HEK293 (cell line): ENCODE data around the gene ARMC5.
A peak's percentile ranks its signal among the peaks of the same experiment; 100 is the strongest.

Source experiments
- CTCF ChIA-PET: fragments of 350-600 bp; formaldehyde crosslinking; extraction: SDS; loops from one replicate; lab custom pipeline; 2021; ENCODE audit warnings: antibody characterized with exemption; lab: Yijun Ruan, JAX
- POLR2A ChIA-PET: fragments of 300-600 bp; formaldehyde crosslinking; extraction: SDS; loops from one replicate; lab custom pipeline; 2020; ENCODE audit warnings: antibody characterized with exemption, inconsistent platforms; lab: Yijun Ruan, JAX
- H3K27ac ChIP-seq: fragments of 200-500 bp; sonication (Bioruptor generic); 2 replicates; pipeline ENCODE4 v1.5.1; 2014; ENCODE audit warnings: low read depth, low read length, control low read depth, inconsistent platforms; ENCODE audit errors: extremely low read depth
- H3K36me3 ChIP-seq, 2 experiments: fragments of 200-500 bp in 1 of 2; sonication (Bioruptor generic) in 1 of 2; 1 replicate in 1 of 2; 2 replicates in 1 of 2; pipeline ENCODE4 v1.5.1; 2014 to 2017; ENCODE audit warnings: inconsistent platforms in 2 of 2, low read length in 2 of 2; ENCODE audit not compliant: control insufficient read depth in 2 of 2, insufficient read depth in 1 of 2
- H3K4me1 ChIP-seq: fragments of 200-500 bp; sonication (Bioruptor generic); 2 replicates; pipeline ENCODE4 v1.5.1; 2014; ENCODE audit warnings: mild to moderate bottlenecking, low read length, inconsistent platforms; ENCODE audit not compliant: control insufficient read depth, insufficient read depth
- H3K4me3 ChIP-seq: 2 replicates; pipeline ENCODE4 v1.5.1; 2011; ENCODE audit warnings: low read depth, mild to moderate bottlenecking, control low read depth, low read length, moderate library complexity
- H3K9me3 ChIP-seq: fragments of 200-500 bp; sonication (Bioruptor generic); 2 replicates; pipeline ENCODE4 v1.5.1; 2014; ENCODE audit warnings: low read depth, low read length, inconsistent platforms; ENCODE audit not compliant: control insufficient read depth, insufficient read depth
- KLF16 ChIP-seq: fragments of 450-650 bp; formaldehyde crosslinking; IDR thresholded peaks from 2 replicates; pipeline ENCODE4 v1.5.1; 2017; ENCODE audit warnings: missing biosample characterization, missing genetic modification characterization
- MZF1 ChIP-seq: fragments of 450-650 bp; formaldehyde crosslinking; IDR thresholded peaks from 2 replicates; pipeline ENCODE4 v1.5.1; 2017; ENCODE audit warnings: missing biosample characterization, missing genetic modification characterization, borderline replicate concordance
- OSR2 ChIP-seq: fragments of 450-650 bp; formaldehyde crosslinking; IDR thresholded peaks from 2 replicates; pipeline ENCODE4 v1.5.1; 2016; ENCODE audit warnings: missing biosample characterization, missing genetic modification characterization
- PRDM1 ChIP-seq: fragments of 450-650 bp; formaldehyde crosslinking; IDR thresholded peaks from 2 replicates; pipeline ENCODE4; 2016; ENCODE audit warnings: missing biosample characterization, missing genetic modification characterization
- SCRT1 ChIP-seq: fragments of 450-650 bp; formaldehyde crosslinking; IDR thresholded peaks from 2 replicates; pipeline ENCODE4 v1.5.1; 2016; ENCODE audit warnings: missing biosample characterization, missing genetic modification characterization, borderline replicate concordance
- WT1 ChIP-seq: fragments of 450-650 bp; formaldehyde crosslinking; IDR thresholded peaks from 2 replicates; pipeline ENCODE4 v1.5.1; 2016; ENCODE audit warnings: missing biosample characterization, missing genetic modification characterization
- ZBTB17 ChIP-seq: fragments of 450-650 bp; formaldehyde crosslinking; IDR thresholded peaks from 2 replicates; pipeline ENCODE4 v1.5.1; 2016; ENCODE audit warnings: missing biosample characterization, missing genetic modification characterization
- ZBTB20 ChIP-seq: fragments of 450-650 bp; formaldehyde crosslinking; IDR thresholded peaks from 2 replicates; pipeline ENCODE4 v1.5.1; 2016; ENCODE audit warnings: missing biosample characterization, missing genetic modification characterization
- ZFP69B ChIP-seq: fragments of 450-650 bp; formaldehyde crosslinking; IDR thresholded peaks from 2 replicates; pipeline ENCODE4 v1.5.1; 2016; ENCODE audit warnings: missing biosample characterization, missing genetic modification characterization
- ZNF184 ChIP-seq: fragments of 450-650 bp; IDR thresholded peaks from 2 replicates; pipeline ENCODE4 v1.5.1; 2018; ENCODE audit warnings: missing biosample characterization, mild to moderate bottlenecking, missing genetic modification characterization
- ZNF2 ChIP-seq: fragments of 450-650 bp; formaldehyde crosslinking; IDR thresholded peaks from 2 replicates; pipeline ENCODE4 v1.5.1; 2016; ENCODE audit warnings: missing biosample characterization, missing genetic modification characterization
- ZNF221 ChIP-seq: fragments of 450-650 bp; formaldehyde crosslinking; IDR thresholded peaks from 2 replicates; pipeline ENCODE4 v1.5.1; 2017; ENCODE audit warnings: missing biosample characterization, missing genetic modification characterization, borderline replicate concordance
- ZNF37A ChIP-seq: fragments of 450-650 bp; IDR thresholded peaks from 2 replicates; pipeline ENCODE4 v1.5.1; 2018; ENCODE audit warnings: missing biosample characterization, missing genetic modification characterization
- ZNF416 ChIP-seq: fragments of 450-650 bp; formaldehyde crosslinking; IDR thresholded peaks from 2 replicates; pipeline ENCODE4 v1.5.1; 2016; ENCODE audit warnings: missing biosample characterization, missing genetic modification characterization
- ZNF510 ChIP-seq: fragments of 450-650 bp; formaldehyde crosslinking; IDR thresholded peaks from 2 replicates; pipeline ENCODE4 v1.5.1; 2018; ENCODE audit warnings: mild to moderate bottlenecking, missing genetic modification characterization, missing biosample characterization; ENCODE audit not compliant: insufficient replicate concordance
- ZNF623 ChIP-seq: fragments of 450-650 bp; formaldehyde crosslinking; IDR thresholded peaks from 2 replicates; pipeline ENCODE4 v1.5.1; 2016; ENCODE audit warnings: missing biosample characterization, missing genetic modification characterization
- ZNF677 ChIP-seq: fragments of 450-650 bp; IDR thresholded peaks from 2 replicates; pipeline ENCODE4 v1.5.0; 2018; ENCODE audit warnings: missing biosample characterization, mild to moderate bottlenecking, missing genetic modification characterization, moderate library complexity
- ZNF701 ChIP-seq: fragments of 450-650 bp; formaldehyde crosslinking; IDR thresholded peaks from 2 replicates; pipeline ENCODE4 v1.5.1; 2016; ENCODE audit warnings: missing biosample characterization, missing genetic modification characterization
- ZXDB ChIP-seq: fragments of 450-650 bp; formaldehyde crosslinking; IDR thresholded peaks from 2 replicates; pipeline ENCODE4 v1.5.1; 2016; ENCODE audit warnings: missing biosample characterization, missing genetic modification characterization
- TF ChIP-seq, protein P1 (sequence below): fragments of 450-650 bp; formaldehyde crosslinking; conservative IDR thresholded peaks from 2 replicates; pipeline ENCODE4 v1.5.1; 2016; ENCODE audit warnings: low read depth, missing biosample characterization, missing genetic modification characterization
- TF ChIP-seq, protein P2 (sequence below): fragments of 450-650 bp; formaldehyde crosslinking; IDR thresholded peaks from 2 replicates; pipeline ENCODE4 v1.5.0; 2017; ENCODE audit warnings: missing biosample characterization, missing genetic modification characterization, borderline replicate concordance
- TF ChIP-seq, protein P3 (sequence below): fragments of 450-650 bp; formaldehyde crosslinking; IDR thresholded peaks from 2 replicates; pipeline ENCODE4 v1.5.1; 2016; ENCODE audit warnings: missing biosample characterization, missing genetic modification characterization
- TF ChIP-seq, protein P4 (sequence below): fragments of 450-650 bp; formaldehyde crosslinking; IDR thresholded peaks from 2 replicates; pipeline ENCODE4 v1.5.1; 2016; ENCODE audit warnings: missing biosample characterization, missing genetic modification characterization
- TF ChIP-seq, protein P5 (sequence below): fragments of 450-650 bp; formaldehyde crosslinking; IDR thresholded peaks from 2 replicates; pipeline ENCODE4 v1.5.1; 2016; ENCODE audit warnings: missing biosample characterization, missing genetic modification characterization, low read depth
- TF ChIP-seq, protein P6 (sequence below): fragments of 450-650 bp; formaldehyde crosslinking; IDR thresholded peaks from 2 replicates; pipeline ENCODE4 v1.5.1; 2016; ENCODE audit warnings: missing biosample characterization, missing genetic modification characterization

Gene ARMC5

DNA sequence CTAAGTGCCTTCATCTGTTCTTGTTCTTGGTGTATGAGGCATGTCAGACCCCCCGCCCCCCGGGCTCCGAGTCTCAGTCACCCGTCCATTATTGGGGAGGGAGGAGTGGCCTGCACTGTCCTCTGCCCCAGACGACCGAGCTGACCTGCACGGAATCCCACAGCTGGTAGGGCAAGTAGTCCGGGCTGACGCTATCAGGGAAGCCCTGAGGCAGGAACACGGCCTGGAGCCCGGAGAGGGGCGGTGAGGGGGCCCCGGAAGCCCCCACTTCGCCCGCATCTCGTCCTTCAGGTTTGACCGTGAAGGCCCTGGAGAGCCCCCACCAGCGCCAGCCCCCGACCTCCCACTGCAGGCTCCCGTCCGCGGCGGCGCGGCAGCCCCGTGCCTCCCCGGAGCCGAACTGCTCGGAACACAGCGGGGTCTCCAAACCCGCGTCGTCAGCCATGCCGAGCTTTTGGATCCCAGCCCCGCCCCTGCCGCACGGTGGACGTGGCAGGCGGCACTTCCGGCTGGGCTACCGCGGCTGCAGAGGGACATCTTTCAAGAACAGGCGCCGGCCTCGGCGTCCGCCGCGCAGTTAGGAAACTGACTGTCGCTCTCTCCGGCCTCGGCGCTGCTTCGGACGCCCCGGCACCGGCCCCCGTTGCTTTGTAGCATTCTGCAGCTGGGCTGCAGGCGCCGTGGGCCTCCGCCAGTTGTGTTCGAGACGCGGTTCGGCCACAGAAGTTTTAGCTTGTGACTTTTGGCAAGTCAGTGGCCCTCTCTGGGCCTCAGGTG is 48.8 kb downstream of the ARMC5 start, which contains the start of gene RUSF1 (continued):
- TF ChIP-seq ZNF623: no peak
- 0 out of 2 replicates have a peak, but pooled peaks have one; percentile 10 for TF ChIP-seq WT1
- no peak for TF ChIP-seq ZNF37A (tag by site-specific recombination)
- TF ChIP-seq, protein P1, sequence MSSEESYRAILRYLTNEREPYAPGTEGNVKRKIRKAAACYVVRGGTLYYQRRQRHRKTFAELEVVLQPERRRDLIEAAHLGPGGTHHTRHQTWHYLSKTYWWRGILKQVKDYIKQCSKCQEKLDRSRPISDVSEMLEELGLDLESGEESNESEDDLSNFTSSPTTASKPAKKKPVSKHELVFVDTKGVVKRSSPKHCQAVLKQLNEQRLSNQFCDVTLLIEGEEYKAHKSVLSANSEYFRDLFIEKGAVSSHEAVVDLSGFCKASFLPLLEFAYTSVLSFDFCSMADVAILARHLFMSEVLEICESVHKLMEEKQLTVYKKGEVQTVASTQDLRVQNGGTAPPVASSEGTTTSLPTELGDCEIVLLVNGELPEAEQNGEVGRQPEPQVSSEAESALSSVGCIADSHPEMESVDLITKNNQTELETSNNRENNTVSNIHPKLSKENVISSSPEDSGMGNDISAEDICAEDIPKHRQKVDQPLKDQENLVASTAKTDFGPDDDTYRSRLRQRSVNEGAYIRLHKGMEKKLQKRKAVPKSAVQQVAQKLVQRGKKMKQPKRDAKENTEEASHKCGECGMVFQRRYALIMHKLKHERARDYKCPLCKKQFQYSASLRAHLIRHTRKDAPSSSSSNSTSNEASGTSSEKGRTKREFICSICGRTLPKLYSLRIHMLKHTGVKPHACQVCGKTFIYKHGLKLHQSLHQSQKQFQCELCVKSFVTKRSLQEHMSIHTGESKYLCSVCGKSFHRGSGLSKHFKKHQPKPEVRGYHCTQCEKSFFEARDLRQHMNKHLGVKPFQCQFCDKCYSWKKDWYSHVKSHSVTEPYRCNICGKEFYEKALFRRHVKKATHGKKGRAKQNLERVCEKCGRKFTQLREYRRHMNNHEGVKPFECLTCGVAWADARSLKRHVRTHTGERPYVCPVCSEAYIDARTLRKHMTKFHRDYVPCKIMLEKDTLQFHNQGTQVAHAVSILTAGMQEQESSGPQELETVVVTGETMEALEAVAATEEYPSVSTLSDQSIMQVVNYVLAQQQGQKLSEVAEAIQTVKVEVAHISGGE (tag by site-specific recombination): peak; percentile 89
- no peak for TF ChIP-seq MZF1
- peak; percentile 62; the same call in 1 of the 2 replicates for TF ChIP-seq ZNF2 (tag by site-specific recombination)
- peak; percentile 38 for TF ChIP-seq OSR2 (tag by site-specific recombination)
- TF ChIP-seq ZFP69B: no peak
- TF ChIP-seq, protein P2, sequence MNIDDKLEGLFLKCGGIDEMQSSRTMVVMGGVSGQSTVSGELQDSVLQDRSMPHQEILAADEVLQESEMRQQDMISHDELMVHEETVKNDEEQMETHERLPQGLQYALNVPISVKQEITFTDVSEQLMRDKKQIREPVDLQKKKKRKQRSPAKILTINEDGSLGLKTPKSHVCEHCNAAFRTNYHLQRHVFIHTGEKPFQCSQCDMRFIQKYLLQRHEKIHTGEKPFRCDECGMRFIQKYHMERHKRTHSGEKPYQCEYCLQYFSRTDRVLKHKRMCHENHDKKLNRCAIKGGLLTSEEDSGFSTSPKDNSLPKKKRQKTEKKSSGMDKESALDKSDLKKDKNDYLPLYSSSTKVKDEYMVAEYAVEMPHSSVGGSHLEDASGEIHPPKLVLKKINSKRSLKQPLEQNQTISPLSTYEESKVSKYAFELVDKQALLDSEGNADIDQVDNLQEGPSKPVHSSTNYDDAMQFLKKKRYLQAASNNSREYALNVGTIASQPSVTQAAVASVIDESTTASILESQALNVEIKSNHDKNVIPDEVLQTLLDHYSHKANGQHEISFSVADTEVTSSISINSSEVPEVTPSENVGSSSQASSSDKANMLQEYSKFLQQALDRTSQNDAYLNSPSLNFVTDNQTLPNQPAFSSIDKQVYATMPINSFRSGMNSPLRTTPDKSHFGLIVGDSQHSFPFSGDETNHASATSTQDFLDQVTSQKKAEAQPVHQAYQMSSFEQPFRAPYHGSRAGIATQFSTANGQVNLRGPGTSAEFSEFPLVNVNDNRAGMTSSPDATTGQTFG (tag by site-specific recombination): no peak
- peak; percentile 96 for TF ChIP-seq ZXDB (tag by site-specific recombination)
- TF ChIP-seq SCRT1 (tag by site-specific recombination): no peak
- no peak for TF ChIP-seq ZNF510 (tag by site-specific recombination)
- no peak for TF ChIP-seq ZNF677 (tag by site-specific recombination)
- 0 out of 2 replicates have a peak, but pooled peaks have one; percentile 27 for TF ChIP-seq ZNF184 (tag by site-specific recombination)
- peak; percentile 84 for TF ChIP-seq ZBTB17 (tag by site-specific recombination)
- peak; percentile 97 for TF ChIP-seq ZBTB20 (tag by site-specific recombination)

DNA sequence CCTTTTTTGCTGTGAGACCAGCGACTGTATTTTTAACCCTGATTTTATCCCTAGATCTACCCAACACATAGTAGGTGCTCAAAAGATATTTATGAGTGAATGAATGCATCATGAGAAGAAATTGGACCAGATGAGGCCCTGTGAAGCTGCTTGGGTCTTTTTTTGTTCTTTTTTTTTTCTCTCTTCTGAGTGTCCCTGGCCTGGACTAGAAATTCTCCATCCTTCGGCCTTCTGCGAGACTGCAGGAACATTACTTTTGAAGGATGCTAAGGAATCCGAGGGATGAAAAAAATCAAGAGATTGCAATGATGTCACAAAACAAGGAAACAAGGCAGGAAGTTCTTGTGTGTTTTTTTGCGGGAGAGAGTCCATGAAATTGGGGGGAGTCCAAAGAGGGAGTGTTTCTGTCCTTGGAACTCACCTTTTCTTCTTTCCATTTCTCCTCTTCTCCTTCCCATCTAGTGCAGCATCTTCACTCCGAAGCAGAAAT is 49.5 kb downstream of the ARMC5 start:
- Histone ChIP-seq H3K36me3 (peaks cover 0 to 7% of the 10 kb centered on the region in 2 experiments; a peak in 2 of 3 replicates), H3K4me3 (peak overlapping the region; percentile 97), H3K27ac (peak overlapping the region; percentile 68), H3K4me1 (no peaks in the 10 kb centered on the region), H3K9me3 (no peaks in the 10 kb centered on the region)
- POLR2A ChIA-PET: interaction anchor here (0.9 to 2.1 kb wide), 8 partner anchors 10 to 329 kb away, joined by 3 to 7 read pairs (median 4); partner anchors contain the start of genes ARMC5 and FUS
- CTCF ChIA-PET: no interaction called here
- no peak for TF ChIP-seq ZNF416 (tag by site-specific recombination)
- no peak for TF ChIP-seq ZNF701 (tag by site-specific recombination)
- no peak for TF ChIP-seq KLF16 (tag by site-specific recombination)
- TF ChIP-seq, protein P3, sequence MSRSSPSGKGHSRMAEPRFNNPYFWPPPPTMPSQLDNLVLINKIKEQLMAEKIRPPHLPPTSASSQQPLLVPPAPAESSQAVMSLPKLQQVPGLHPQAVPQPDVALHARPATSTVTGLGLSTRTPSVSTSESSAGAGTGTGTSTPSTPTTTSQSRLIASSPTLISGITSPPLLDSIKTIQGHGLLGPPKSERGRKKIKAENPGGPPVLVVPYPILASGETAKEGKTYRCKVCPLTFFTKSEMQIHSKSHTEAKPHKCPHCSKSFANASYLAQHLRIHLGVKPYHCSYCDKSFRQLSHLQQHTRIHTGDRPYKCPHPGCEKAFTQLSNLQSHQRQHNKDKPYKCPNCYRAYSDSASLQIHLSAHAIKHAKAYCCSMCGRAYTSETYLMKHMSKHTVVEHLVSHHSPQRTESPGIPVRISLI (tag by site-specific recombination): peak; percentile 24; the same call in 1 of the 2 replicates
- no peak for TF ChIP-seq ZNF221 (tag by site-specific recombination)
- TF ChIP-seq, protein P4, sequence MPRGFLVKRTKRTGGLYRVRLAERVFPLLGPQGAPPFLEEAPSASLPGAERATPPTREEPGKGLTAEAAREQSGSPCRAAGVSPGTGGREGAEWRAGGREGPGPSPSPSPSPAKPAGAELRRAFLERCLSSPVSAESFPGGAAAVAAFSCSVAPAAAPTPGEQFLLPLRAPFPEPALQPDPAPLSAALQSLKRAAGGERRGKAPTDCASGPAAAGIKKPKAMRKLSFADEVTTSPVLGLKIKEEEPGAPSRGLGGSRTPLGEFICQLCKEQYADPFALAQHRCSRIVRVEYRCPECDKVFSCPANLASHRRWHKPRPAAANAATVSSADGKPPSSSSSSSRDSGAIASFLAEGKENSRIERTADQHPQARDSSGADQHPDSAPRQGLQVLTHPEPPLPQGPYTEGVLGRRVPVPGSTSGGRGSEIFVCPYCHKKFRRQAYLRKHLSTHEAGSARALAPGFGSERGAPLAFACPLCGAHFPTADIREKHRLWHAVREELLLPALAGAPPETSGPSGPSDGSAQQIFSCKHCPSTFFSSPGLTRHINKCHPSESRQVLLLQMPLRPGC (tag by site-specific recombination): no peak
- TF ChIP-seq, protein P5, sequence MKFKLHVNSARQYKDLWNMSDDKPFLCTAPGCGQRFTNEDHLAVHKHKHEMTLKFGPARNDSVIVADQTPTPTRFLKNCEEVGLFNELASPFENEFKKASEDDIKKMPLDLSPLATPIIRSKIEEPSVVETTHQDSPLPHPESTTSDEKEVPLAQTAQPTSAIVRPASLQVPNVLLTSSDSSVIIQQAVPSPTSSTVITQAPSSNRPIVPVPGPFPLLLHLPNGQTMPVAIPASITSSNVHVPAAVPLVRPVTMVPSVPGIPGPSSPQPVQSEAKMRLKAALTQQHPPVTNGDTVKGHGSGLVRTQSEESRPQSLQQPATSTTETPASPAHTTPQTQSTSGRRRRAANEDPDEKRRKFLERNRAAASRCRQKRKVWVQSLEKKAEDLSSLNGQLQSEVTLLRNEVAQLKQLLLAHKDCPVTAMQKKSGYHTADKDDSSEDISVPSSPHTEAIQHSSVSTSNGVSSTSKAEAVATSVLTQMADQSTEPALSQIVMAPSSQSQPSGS (tag by site-specific recombination): peak; percentile 45
- TF ChIP-seq PRDM1 (tag by site-specific recombination): peak; percentile 45; the same call in 1 of the 2 replicates
- TF ChIP-seq, protein P6, sequence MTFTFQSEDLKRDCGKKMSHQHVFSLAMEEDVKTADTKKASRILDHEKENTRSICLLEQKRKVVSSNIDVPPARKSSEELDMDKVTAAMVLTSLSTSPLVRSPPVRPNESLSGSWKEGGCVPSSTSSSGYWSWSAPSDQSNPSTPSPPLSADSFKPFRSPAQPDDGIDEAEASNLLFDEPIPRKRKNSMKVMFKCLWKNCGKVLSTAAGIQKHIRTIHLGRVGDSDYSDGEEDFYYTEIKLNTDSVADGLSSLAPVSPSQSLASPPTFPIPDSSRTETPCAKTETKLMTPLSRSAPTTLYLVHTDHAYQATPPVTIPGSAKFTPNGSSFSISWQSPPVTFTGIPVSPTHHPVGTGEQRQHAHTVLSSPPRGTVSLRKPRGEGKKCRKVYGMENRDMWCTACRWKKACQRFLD (tag by site-specific recombination): no peak
